GM12892 (cell line): ENCODE measurements around the gene CFAP69.

ENCODE experiments used
- POLR2A ChIP-seq: IDR thresholded peaks from 2 replicates; pipeline ENCODE4 v1.6.1; 2011; ENCODE audit warnings: low read depth, low read length, control low read depth
- POLR2AphosphoS5 ChIP-seq: IDR thresholded peaks from 2 replicates; pipeline ENCODE4 v1.6.1; 2011; ENCODE audit warnings: low read depth, low read length, control low read depth

DNA sequence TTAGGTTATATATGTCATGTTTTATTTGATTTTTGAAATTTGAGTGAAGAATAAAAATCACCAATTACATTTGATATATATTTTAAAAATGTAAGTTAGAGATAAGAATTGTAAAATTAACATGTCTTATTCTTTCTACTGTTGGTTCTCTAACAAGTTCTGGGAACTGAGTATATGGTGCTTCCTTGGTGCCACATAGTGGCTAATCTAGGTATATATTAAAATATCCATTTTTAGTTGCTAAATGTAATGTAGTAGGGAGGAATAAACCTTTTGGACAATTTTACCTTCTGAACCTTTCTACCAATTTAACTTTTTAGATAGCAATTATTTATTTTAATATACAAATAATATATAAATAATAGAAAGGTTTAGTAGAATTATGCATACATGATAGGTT is 17.5 kb downstream of the CFAP69 start:
- TF ChIP-seq POLR2A (no peak), POLR2AphosphoS5 (no peak)
